GM18867 (cell line): Measurements from ENCODE around the gene ATP9A.

Source experiments
- ATAC-seq: cut with Tn5 transposase; IDR thresholded peaks from one replicate; pipeline ENCODE4 v1.9.1; 2021; ENCODE audit warnings: mild to moderate bottlenecking, moderate library complexity; ENCODE audit not compliant: unreplicated experiment

The ATP9A gene

GRCh38 chr20:51631011-51631950 is 136.9 kb downstream of the ATP9A start:
- no peak for ATAC-seq

GRCh38 chr20:51629399-51630058 is 138.7 kb downstream of the ATP9A start:
- no peak for ATAC-seq

- no peak for ATAC-seq
These were observed 139.4 kb downstream of the ATP9A start for GRCh38 chr20:51628533-51629398.

GRCh38 chr20:51627586-51627985 is 140.6 kb downstream of the ATP9A start:
- no peak for ATAC-seq

- ATAC-seq, result no peak
These were observed 143.1 kb downstream of the ATP9A start for GRCh38 chr20:51625105-51625504.

- no peak for ATAC-seq
These were observed 143.9 kb downstream of the ATP9A start for GRCh38 chr20:51624157-51624731.

GRCh38 chr20:51623255-51623654 is 144.9 kb downstream of the ATP9A start:
- ATAC-seq, result no peak

GRCh38 chr20:51622004-51622874 is 146.0 kb downstream of the ATP9A start:
- ATAC-seq, result no peak

GRCh38 chr20:51620432-51620831 is 147.8 kb downstream of the ATP9A start:
- ATAC-seq, result no peak

GRCh38 chr20:51616060-51616459 is 152.1 kb downstream of the ATP9A start:
- no peak for ATAC-seq

- ATAC-seq, result no peak
These were observed 153.5 kb downstream of the ATP9A start for GRCh38 chr20:51614687-51615086.

- no peak for ATAC-seq
These were observed 154.6 kb downstream of the ATP9A start for GRCh38 chr20:51613580-51613979.

- ATAC-seq, result no peak
These were observed 155.3 kb downstream of the ATP9A start for GRCh38 chr20:51612896-51613295.

GRCh38 chr20:51611625-51611890 is 156.6 kb downstream of the ATP9A start:
- no peak for ATAC-seq

GRCh38 chr20:51610761-51611624 is 157.2 kb downstream of the ATP9A start:
- no peak for ATAC-seq

GRCh38 chr20:51610111-51610510 is 158.1 kb downstream of the ATP9A start:
- no peak for ATAC-seq

GRCh38 chr20:51609251-51609650 is 158.9 kb downstream of the ATP9A start:
- ATAC-seq, result no peak

- no peak for ATAC-seq
These were observed 160.1 kb downstream of the ATP9A start for GRCh38 chr20:51608061-51608460.

- ATAC-seq, result no peak
These were observed 161.0 kb downstream of the ATP9A start for GRCh38 chr20:51607170-51607569.
